Smooth muscle cell (in vitro differentiated cells): ENCODE measurements around the gene NUP98. TPM values are rescaled to one million over a fixed set of nuclear protein-coding genes. Genes with fewer than 3 reads are reported as not detected.

ENCODE experiments used
- DNase-seq: peaks from one replicate; lab custom pipeline; 2025; ENCODE audit not compliant: unreplicated experiment; lab: John Stamatoyannopoulos, UW
- H2AFZ ChIP-seq: fragments of 200-600 bp; sonication (generic); 2 replicates; pipeline ENCODE4 v1.6.0; 2016; ENCODE audit warnings: antibody characterized with exemption, low read depth, mild to moderate bottlenecking
- H3F3A ChIP-seq: fragments of 200-600 bp; sonication (generic); 2 replicates; pipeline ENCODE4 v1.6.0; 2017; ENCODE audit warnings: antibody characterized with exemption, low read depth
- H3K27ac ChIP-seq: fragments of 200-600 bp; sonication (generic); 2 replicates; pipeline ENCODE4 v1.5.1; 2016; ENCODE audit warnings: low read depth, mild to moderate bottlenecking
- H3K27me3 ChIP-seq: fragments of 200-600 bp; sonication (generic); 2 replicates; pipeline ENCODE4 v1.6.1; 2016; ENCODE audit warnings: low read depth, mild to moderate bottlenecking
- H3K36me3 ChIP-seq: fragments of 200-600 bp; sonication (generic); 2 replicates; pipeline ENCODE4 v1.5.1; 2016; ENCODE audit warnings: low read depth
- H3K4me1 ChIP-seq: fragments of 200-600 bp; sonication (generic); 2 replicates; pipeline ENCODE4 v1.5.1; 2016; ENCODE audit warnings: low read depth
- H3K4me2 ChIP-seq: fragments of 200-600 bp; sonication (generic); 2 replicates; pipeline ENCODE4 v1.6.0; 2016; ENCODE audit warnings: mild to moderate bottlenecking
- H3K4me3 ChIP-seq: fragments of 200-600 bp; sonication (generic); 2 replicates; pipeline ENCODE4 v1.5.1; 2016; ENCODE audit warnings: mild to moderate bottlenecking
- H3K79me2 ChIP-seq: fragments of 200-600 bp; sonication (generic); 2 replicates; pipeline ENCODE4 v1.6.0; 2016; ENCODE audit warnings: low read depth, mild to moderate bottlenecking
- H3K9ac ChIP-seq: fragments of 200-600 bp; sonication (generic); 2 replicates; pipeline ENCODE4 v1.6.0; 2016; ENCODE audit warnings: low read depth
- H3K9me3 ChIP-seq: fragments of 200-600 bp; sonication (generic); replicated peaks from 2 replicates; pipeline ENCODE4 v1.5.1; 2016; ENCODE audit warnings: low read depth
- H4K20me1 ChIP-seq: fragments of 200-600 bp; sonication (generic); 2 replicates; pipeline ENCODE4 v1.6.0; 2016; ENCODE audit warnings: low read depth
- WGBS: methylation state at CpG from one replicate; pipeline ENCODE4 v1.1.7; 2016; ENCODE audit warnings: low lambda C conversion rate; 5-methylcytosine and 5-hydroxymethylcytosine counted together
- polyA plus RNA-seq: library from polyadenylated mRNA; unstranded; fragments of >200 nt; fragmentation: Nextera tagmentation; extraction: Ambion mirVana; gene quantifications from 2 replicates; pipeline ENCODE4 v1.2.1, GENCODE V29; 2016
- total RNA-seq: library from RNA; depleted of rRNA; stranded (reverse); fragments of >200 nt; gene quantifications from 2 replicates; pipeline ENCODE4 v1.2.3, GENCODE V29; 2014
- TF ChIP-seq, protein P1 (sequence below): fragments of 200-600 bp; sonication (generic); IDR thresholded peaks from 2 replicates; pipeline ENCODE4 v1.5.1; 2017; ENCODE audit warnings: borderline replicate concordance, mild to moderate bottlenecking, antibody characterized with exemption; ENCODE audit not compliant: insufficient read depth, poor library complexity, severe bottlenecking

The NUP98 gene
- total and polyA plus RNA-seq, 2 experiments from 2014 or later = 19.6 to 84.0 TPM

DNA sequence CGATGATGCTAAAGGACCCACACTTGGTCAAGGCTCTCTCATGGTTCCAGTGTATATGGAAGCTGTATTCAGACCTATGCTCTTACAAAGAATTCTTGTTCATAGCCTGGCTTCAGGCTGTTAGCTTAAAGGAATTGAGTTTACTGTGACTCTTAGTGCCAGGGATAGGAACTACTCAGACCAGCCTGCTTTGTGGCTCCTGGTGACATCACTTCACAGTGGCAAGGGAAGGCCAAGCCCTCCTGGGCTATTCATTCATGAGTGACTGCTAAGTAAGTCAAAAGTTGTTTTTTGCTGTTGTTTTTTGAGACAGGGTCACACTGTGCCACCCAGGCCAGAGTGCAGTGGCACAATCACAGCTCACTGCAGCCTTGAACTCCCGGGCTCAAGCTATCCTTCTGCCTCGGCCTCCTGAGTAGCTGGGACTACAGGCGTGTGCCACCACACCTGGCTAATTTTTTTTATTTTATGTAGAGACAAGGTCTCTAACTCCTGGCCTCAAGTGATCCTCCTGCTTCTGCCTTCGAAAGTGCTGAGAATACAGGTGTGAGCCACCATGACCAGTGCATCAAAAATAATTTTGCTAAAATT is 165.2 kb downstream of the NUP98 start:
- Histone ChIP-seq H3K4me2 (no peak overlapping the region), H3K9ac (no peak overlapping the region), H3K79me2 (no peaks in the 10 kb centered on the region), H4K20me1 (no peaks in the 10 kb centered on the region), H3K27me3 (no peaks in the 10 kb centered on the region), H3K36me3 (no peaks in the 10 kb centered on the region), H2AFZ (no peak overlapping the region), H3K4me1 (no peaks in the 10 kb centered on the region), H3K9me3 (no peaks in the 10 kb centered on the region), H3K4me3 (no peak overlapping the region), H3K27ac (no peak overlapping the region), H3F3A (no peaks in the 10 kb centered on the region)
- DNase-seq = no peak
- WGBS = 93% methylated on average over 5 of the region's 5 CpGs
- TF ChIP-seq, protein P1, sequence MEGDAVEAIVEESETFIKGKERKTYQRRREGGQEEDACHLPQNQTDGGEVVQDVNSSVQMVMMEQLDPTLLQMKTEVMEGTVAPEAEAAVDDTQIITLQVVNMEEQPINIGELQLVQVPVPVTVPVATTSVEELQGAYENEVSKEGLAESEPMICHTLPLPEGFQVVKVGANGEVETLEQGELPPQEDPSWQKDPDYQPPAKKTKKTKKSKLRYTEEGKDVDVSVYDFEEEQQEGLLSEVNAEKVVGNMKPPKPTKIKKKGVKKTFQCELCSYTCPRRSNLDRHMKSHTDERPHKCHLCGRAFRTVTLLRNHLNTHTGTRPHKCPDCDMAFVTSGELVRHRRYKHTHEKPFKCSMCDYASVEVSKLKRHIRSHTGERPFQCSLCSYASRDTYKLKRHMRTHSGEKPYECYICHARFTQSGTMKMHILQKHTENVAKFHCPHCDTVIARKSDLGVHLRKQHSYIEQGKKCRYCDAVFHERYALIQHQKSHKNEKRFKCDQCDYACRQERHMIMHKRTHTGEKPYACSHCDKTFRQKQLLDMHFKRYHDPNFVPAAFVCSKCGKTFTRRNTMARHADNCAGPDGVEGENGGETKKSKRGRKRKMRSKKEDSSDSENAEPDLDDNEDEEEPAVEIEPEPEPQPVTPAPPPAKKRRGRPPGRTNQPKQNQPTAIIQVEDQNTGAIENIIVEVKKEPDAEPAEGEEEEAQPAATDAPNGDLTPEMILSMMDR = no peak

DNA sequence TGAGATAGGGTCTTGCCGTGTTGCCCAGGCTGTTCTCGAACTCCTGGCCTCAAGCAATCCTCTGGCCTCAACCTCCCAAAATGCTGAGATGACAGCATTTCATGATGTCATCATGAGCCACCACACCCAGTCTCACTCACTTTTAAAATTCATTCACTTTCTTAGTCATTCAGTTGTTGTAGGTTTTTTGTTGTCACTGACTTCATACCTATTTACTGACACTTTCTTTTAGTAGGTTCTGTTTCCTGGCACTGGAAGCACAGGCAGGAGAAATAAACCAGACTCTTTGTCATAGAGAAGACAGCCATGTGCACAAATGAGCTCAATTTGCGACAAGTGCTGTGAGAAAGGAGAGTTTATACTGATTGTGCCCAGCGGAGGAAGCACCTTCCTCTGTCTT is 166.0 kb downstream of the NUP98 start:
- no peak overlapping the region for H2AFZ ChIP-seq
- no peak overlapping the region for H3K4me3 ChIP-seq
- no peak overlapping the region for H3K9ac ChIP-seq
- H3K27me3 ChIP-seq = no peaks in the 10 kb centered on the region
- no peaks in the 10 kb centered on the region for H3K79me2 ChIP-seq
- no peak for DNase-seq
- no peaks in the 10 kb centered on the region for H3K36me3 ChIP-seq
- no peaks in the 10 kb centered on the region for H3K4me1 ChIP-seq
- WGBS = 88% methylated on average over 4 of the region's 4 CpGs
- no peaks in the 10 kb centered on the region for H4K20me1 ChIP-seq
- no peak overlapping the region for H3K4me2 ChIP-seq
- H3F3A ChIP-seq = no peaks in the 10 kb centered on the region
- TF ChIP-seq, protein P1 = no peak
- H3K9me3 ChIP-seq = no peaks in the 10 kb centered on the region
- H3K27ac ChIP-seq = peak overlapping the region; percentile 49

DNA sequence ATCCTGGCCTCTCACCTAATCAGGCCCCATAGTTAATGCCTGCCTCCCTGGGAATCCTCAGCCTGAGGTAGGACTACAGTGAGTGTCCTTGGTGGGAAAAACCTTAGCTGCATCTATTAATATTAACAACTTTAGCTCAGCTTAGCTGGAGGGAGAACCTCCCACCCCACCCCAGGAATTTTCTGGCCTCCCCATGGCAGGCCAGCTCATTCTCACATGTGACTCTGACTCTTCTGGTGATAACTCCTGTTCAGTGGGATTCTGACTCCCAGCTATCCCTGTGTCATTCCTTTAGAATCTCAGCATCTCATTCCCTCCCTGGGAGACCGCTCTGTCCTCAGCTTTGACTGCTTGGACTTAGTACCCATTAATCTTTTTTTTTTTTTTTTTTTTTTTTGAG is 170.1 kb downstream of the NUP98 start:
- no peak overlapping the region for H2AFZ ChIP-seq
- peak overlapping the region; percentile 47 for H3K27ac ChIP-seq
- no peak overlapping the region for H3K9ac ChIP-seq
- H4K20me1 ChIP-seq = no peaks in the 10 kb centered on the region
- no peaks in the 10 kb centered on the region for H3K9me3 ChIP-seq
- H3F3A ChIP-seq = no peaks in the 10 kb centered on the region
- H3K4me3 ChIP-seq = no peak overlapping the region
- H3K4me2 ChIP-seq = no peak overlapping the region
- H3K4me1 ChIP-seq = no peaks in the 10 kb centered on the region
- no peaks in the 10 kb centered on the region for H3K27me3 ChIP-seq
- 67% methylated on average over 1 of the region's 1 CpG for WGBS
- TF ChIP-seq, protein P1 = no peak
- H3K79me2 ChIP-seq = no peaks in the 10 kb centered on the region
- H3K36me3 ChIP-seq = no peaks in the 10 kb centered on the region
- DNase-seq = no peak
